GM21619 (cell line): ENCODE data around the gene CA5A.

ENCODE experiments used
- ATAC-seq: cut with Tn5 transposase; IDR thresholded peaks from one replicate; pipeline ENCODE4 v1.9.1; 2021; ENCODE audit not compliant: unreplicated experiment

The CA5A gene

GRCh38 chr16:87841340-87842208 lies 94.8 kb downstream of the CA5A start:
- ATAC-seq, result no peak

GRCh38 chr16:87840271-87840978 lies 95.9 kb downstream of the CA5A start:
- ATAC-seq, result no peak

- no peak for ATAC-seq
Observed at GRCh38 chr16:87839542-87840270, 96.6 kb downstream of the CA5A start.

GRCh38 chr16:87838643-87839541 lies 97.4 kb downstream of the CA5A start:
- no peak for ATAC-seq
